ENCODE measurements around the gene ZNF365.
A peak's percentile ranks its signal among the peaks of the same experiment; 100 is the strongest.
"Not testable (repeated sequence)": the region's sequence is repeated elsewhere in the genome, so short reads cannot be mapped to it uniquely, and the experiment has no call there.

Gene ZNF365

DNA sequence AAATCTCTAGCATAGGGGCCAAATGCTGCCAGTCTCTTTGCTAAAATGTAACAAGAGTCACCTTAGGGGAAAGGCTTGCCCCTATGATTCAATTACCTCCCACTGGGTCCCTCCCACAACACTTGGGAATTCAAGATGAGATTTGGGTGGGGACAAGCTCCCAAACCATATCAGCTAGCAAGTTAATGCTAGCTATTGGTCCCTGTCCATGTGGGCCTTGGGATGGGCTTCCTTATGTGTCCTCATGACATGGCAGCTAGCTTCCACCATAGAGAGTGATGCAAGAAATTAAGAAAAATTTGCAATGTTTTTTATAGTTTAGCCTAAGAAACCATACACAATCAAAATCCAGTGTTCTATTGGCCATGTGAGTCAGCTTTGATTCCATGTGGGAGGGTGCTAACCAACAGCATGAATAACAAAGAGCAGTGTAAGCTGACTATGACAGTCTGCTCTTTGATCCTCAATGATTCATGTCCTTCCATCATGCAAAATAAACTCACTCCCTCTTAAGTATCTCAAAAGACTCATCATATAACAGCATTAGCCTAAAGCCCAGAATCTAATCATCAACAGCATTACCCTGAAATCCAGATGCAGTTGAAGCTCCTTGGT is 21.7 kb upstream of the ZNF365 start:
- Histone ChIP-seq H3K4me1 (ENCODE audit: low read depth, poor library complexity, severe bottlenecking) (peaks cover 8% of the 10 kb centered on the region), H3K4me2 (no peak overlapping the region), H3K27me3 (ENCODE audit: insufficient read depth, low read depth) (0 out of 2 replicates have a peak, but pooled peaks cover 2% of the 10 kb centered on the region), H2AFZ (ENCODE audit: low read depth) (no peak overlapping the region), H4K20me1 (ENCODE audit: insufficient read depth) (no peaks in the 10 kb centered on the region), H3K4me3 (IDR thresholded peaks at IDR 0.05; ENCODE audit: insufficient read depth, low read depth, low read length) (no peak overlapping the region), H3K79me2 (ENCODE audit: insufficient read depth, low read depth) (no peaks in the 10 kb centered on the region), H3K9ac (no peak overlapping the region), H3K36me3 (ENCODE audit: insufficient read depth) (no peaks in the 10 kb centered on the region), H3K27ac (no peak overlapping the region)
- TF ChIP-seq, protein P1, sequence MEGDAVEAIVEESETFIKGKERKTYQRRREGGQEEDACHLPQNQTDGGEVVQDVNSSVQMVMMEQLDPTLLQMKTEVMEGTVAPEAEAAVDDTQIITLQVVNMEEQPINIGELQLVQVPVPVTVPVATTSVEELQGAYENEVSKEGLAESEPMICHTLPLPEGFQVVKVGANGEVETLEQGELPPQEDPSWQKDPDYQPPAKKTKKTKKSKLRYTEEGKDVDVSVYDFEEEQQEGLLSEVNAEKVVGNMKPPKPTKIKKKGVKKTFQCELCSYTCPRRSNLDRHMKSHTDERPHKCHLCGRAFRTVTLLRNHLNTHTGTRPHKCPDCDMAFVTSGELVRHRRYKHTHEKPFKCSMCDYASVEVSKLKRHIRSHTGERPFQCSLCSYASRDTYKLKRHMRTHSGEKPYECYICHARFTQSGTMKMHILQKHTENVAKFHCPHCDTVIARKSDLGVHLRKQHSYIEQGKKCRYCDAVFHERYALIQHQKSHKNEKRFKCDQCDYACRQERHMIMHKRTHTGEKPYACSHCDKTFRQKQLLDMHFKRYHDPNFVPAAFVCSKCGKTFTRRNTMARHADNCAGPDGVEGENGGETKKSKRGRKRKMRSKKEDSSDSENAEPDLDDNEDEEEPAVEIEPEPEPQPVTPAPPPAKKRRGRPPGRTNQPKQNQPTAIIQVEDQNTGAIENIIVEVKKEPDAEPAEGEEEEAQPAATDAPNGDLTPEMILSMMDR (conservative IDR thresholded peaks at IDR 0.05; ENCODE audit: low read depth, low read length), result no peak

DNA sequence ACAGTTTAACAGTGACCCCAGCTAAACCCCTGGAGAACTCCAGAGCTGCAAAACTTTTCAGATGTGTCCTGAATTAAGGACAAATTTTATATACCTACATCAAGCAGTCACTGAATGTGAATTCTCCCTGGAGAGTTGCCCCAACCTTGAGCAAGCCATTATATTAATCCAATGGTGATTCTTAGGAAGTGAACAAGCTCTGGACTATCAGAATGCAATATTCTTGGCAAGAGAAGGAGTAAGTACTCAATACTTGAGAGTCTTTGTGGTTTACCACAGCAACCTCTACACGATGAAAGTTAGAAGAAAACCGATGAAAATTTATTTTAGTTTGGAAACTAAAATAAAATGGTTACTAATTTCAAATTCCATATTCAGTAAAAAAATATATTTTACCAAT is 19.3 kb upstream of the ZNF365 start:
- H3K4me1 ChIP-seq (ENCODE audit: low read depth, poor library complexity, severe bottlenecking), result peaks cover 8% of the 10 kb centered on the region
- H3K79me2 ChIP-seq (ENCODE audit: insufficient read depth, low read depth), result no peaks in the 10 kb centered on the region
- H3K9ac ChIP-seq, result no peak overlapping the region
- H3K27ac ChIP-seq, result no peak overlapping the region
- no peak overlapping the region for H3K4me2 ChIP-seq
- H3K36me3 ChIP-seq (ENCODE audit: insufficient read depth), result no peaks in the 10 kb centered on the region
- H4K20me1 ChIP-seq (ENCODE audit: insufficient read depth), result no peaks in the 10 kb centered on the region
- no peak overlapping the region for H2AFZ ChIP-seq (ENCODE audit: low read depth)
- no peak overlapping the region for H3K4me3 ChIP-seq (IDR thresholded peaks at IDR 0.05; ENCODE audit: insufficient read depth, low read depth, low read length)
- TF ChIP-seq, protein P1 (conservative IDR thresholded peaks at IDR 0.05; ENCODE audit: low read depth, low read length), result no peak
- 0 out of 2 replicates have a peak, but pooled peaks cover 2% of the 10 kb centered on the region for H3K27me3 ChIP-seq (ENCODE audit: insufficient read depth, low read depth)

DNA sequence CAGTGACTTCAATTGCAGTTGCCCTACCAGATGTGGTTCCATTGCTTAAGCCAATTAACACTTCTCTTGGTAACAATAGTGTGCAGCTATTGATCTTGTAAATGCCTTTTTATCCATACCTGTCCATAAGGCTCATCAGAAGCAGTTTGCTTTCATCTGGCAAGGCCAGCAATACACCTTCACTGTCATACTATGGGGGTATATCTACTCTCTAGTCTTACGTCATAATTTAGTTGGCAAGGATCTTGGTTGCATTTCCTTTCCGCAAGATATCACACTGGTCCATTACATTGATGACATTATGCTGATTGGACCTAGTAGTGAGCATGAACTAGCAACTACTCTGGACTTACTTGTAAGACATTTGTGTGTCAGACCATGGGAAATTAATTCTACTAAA is 17.7 kb upstream of the ZNF365 start:
- no peaks in the 10 kb centered on the region for H4K20me1 ChIP-seq (ENCODE audit: insufficient read depth)
- no peak overlapping the region for H3K9ac ChIP-seq
- H3K27ac ChIP-seq, result no peak overlapping the region
- H3K36me3 ChIP-seq (ENCODE audit: insufficient read depth), result no peaks in the 10 kb centered on the region
- H3K79me2 ChIP-seq (ENCODE audit: insufficient read depth, low read depth), result no peaks in the 10 kb centered on the region
- peaks cover 8% of the 10 kb centered on the region for H3K4me1 ChIP-seq (ENCODE audit: low read depth, poor library complexity, severe bottlenecking)
- H3K27me3 ChIP-seq (ENCODE audit: insufficient read depth, low read depth), result 0 out of 2 replicates have a peak, but pooled peaks cover 2% of the 10 kb centered on the region
- no peak overlapping the region for H3K4me3 ChIP-seq (IDR thresholded peaks at IDR 0.05; ENCODE audit: insufficient read depth, low read depth, low read length)
- TF ChIP-seq, protein P1 (conservative IDR thresholded peaks at IDR 0.05; ENCODE audit: low read depth, low read length), result no peak
- H2AFZ ChIP-seq (ENCODE audit: low read depth), result no peak overlapping the region
- no peak overlapping the region for H3K4me2 ChIP-seq

DNA sequence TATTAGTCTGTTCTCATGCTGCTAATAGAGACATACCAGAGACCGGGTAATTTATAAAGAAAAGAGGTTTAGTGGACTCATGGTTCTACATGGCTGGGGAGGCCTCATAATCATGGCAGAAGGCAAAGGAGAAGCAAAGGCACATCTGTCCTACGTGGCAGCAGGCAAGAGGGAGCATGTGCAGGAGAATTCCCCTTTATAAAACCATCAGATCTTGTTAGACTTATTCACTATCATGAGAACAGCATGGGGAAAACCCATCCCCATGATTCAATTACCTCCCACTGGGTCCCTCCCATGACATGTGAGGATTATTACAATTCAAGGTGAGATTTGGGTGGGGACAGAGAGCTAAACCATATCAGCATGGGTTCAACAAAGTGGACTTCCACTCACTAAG is 16.0 kb upstream of the ZNF365 start:
- not testable (repeated sequence) for H2AFZ ChIP-seq (ENCODE audit: low read depth); H3K27me3 ChIP-seq (ENCODE audit: insufficient read depth, low read depth)

DNA sequence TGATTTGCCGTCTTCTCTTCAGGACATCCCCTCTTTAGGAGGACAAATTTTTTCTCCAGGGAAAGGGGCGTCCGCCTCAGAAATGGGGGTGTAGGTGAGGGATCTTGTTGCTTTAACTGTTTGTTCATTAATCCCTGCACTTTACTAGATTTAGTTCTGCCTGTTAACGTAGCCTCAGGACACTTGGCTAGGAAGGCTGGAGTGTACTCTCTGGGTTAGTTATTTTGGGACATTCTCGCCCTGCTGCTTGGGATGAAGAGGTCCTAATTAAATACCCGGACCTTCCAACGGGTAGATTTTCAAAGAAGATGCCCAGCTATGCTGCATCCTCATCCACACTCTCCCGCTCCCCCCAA is 552 bp upstream of the ZNF365 start:
- H3K27me3 ChIP-seq (ENCODE audit: insufficient read depth, low read depth), result no peaks in the 10 kb centered on the region
- 0 out of 2 replicates have a peak overlapping the region, but pooled peaks have one; percentile 17 for H3K4me2 ChIP-seq
- H3K9ac ChIP-seq, result no peak overlapping the region

More for the DNA sequence above, 16.0 kb upstream of the ZNF365 start:
- H3K4me2 ChIP-seq; H3K9ac ChIP-seq; H3K36me3 ChIP-seq (ENCODE audit: insufficient read depth); H3K79me2 ChIP-seq (ENCODE audit: insufficient read depth, low read depth); H3K4me1 ChIP-seq (ENCODE audit: low read depth, poor library complexity, severe bottlenecking); H3K4me3 ChIP-seq (IDR thresholded peaks at IDR 0.05; ENCODE audit: insufficient read depth, low read depth, low read length); H4K20me1 ChIP-seq (ENCODE audit: insufficient read depth); H3K27ac ChIP-seq: not testable (repeated sequence)

More for the DNA sequence above, 552 bp upstream of the ZNF365 start:
- Histone ChIP-seq H3K36me3 (ENCODE audit: insufficient read depth) (no peaks in the 10 kb centered on the region), H3K79me2 (ENCODE audit: insufficient read depth, low read depth) (no peaks in the 10 kb centered on the region), H3K27ac (no peak overlapping the region), H3K4me1 (ENCODE audit: low read depth, poor library complexity, severe bottlenecking) (no peaks in the 10 kb centered on the region), H3K4me3 (IDR thresholded peaks at IDR 0.05; ENCODE audit: insufficient read depth, low read depth, low read length) (no peak overlapping the region), H4K20me1 (ENCODE audit: insufficient read depth) (no peaks in the 10 kb centered on the region), H2AFZ (ENCODE audit: low read depth) (peak overlapping the region; percentile 52; the same call in 1 of the 2 replicates)
- TF ChIP-seq, protein P1 (conservative IDR thresholded peaks at IDR 0.05; ENCODE audit: low read depth, low read length), result no peak

Measured in KMS-11 (cell line).